Activated CD8-positive, alpha-beta T cell treated with anti-CD3 and anti-CD28 coated beads for 36 hours (primary cell): Measurements from ENCODE around the gene APBA1. TPM values are rescaled to one million over a fixed set of nuclear protein-coding genes. Genes with fewer than 3 reads are reported as not detected.

Source experiments
- ATAC-seq: fragments of 200-7000 bp; cut with Tn5 transposase; one replicate; pipeline ENCODE4 v1.10.0; 2021; ENCODE audit warnings: mild to moderate bottlenecking, moderate library complexity
- CTCF ChIA-PET: fragments of 350-600 bp; sonication (Branson Sonifier 250); formaldehyde crosslinking; loops from one replicate; lab custom pipeline; 2021; ENCODE audit warnings: antibody characterized with exemption; lab: Charles Lee
- POLR2A ChIA-PET: fragments of 350-600 bp; sonication (Branson Sonifier 250); formaldehyde crosslinking; loops from one replicate; lab custom pipeline; 2021; ENCODE audit warnings: antibody characterized with exemption; lab: Charles Lee
- DNase-seq: peaks from one replicate; pipeline ENCODE4 v3.0.0-alpha.2; 2020
- H3K27ac Mint-ChIP-seq: one replicate; pipeline ENCODE4 v1.8.0; 2021; ENCODE audit warnings: mild to moderate bottlenecking, mixed read lengths
- H3K27me3 Mint-ChIP-seq: one replicate; pipeline ENCODE4 v1.8.0; 2021; ENCODE audit warnings: mixed read lengths
- H3K36me3 Mint-ChIP-seq: one replicate; pipeline ENCODE4 v1.8.0; 2021; ENCODE audit warnings: low read depth, mixed read lengths
- H3K4me1 Mint-ChIP-seq: one replicate; pipeline ENCODE4 v1.8.0; 2021; ENCODE audit warnings: low read depth, mixed read lengths
- H3K4me3 Mint-ChIP-seq: one replicate; pipeline ENCODE4 v1.8.0; 2021; ENCODE audit warnings: mild to moderate bottlenecking, moderate library complexity, mixed read lengths
- H3K9me3 Mint-ChIP-seq: one replicate; pipeline ENCODE4 v1.8.0; 2021; ENCODE audit warnings: mixed read lengths
- intact Hi-C: fragments of 100-400 bp; cut with micrococcal nuclease; formaldehyde crosslinking; loops from one replicate; pipeline ENCODE4 v1.10.0; 2022
- total RNA-seq, 2 experiments: library from RNA; stranded (reverse); gene quantifications; one replicate each; pipeline ENCODE4 v1.2.3, GENCODE V29; 2021
- TF ChIP-seq, protein P1 (sequence below): fragments of 200-600 bp; IDR thresholded peaks from one replicate; pipeline ENCODE4 v1.8.0; 2022; ENCODE audit warnings: antibody characterized with exemption, mild to moderate bottlenecking

Gene APBA1
- total RNA-seq, 2 experiments from 2014 or later = 0.07 TPM; not detected in 1

GRCh38 chr9:69678843-69679538 is 6.8 kb upstream of the APBA1 start:
- H3K27ac Mint-ChIP-seq = no peak overlapping the region
- no peaks in the 10 kb centered on the region for H3K36me3 Mint-ChIP-seq
- peaks cover 7% of the 10 kb centered on the region for H3K4me1 Mint-ChIP-seq
- intact Hi-C loops = loop anchor here (10.0 kb wide), 1 partner anchor 76 kb away; no protein-coding TSS in a partner anchor
- TF ChIP-seq, protein P1, sequence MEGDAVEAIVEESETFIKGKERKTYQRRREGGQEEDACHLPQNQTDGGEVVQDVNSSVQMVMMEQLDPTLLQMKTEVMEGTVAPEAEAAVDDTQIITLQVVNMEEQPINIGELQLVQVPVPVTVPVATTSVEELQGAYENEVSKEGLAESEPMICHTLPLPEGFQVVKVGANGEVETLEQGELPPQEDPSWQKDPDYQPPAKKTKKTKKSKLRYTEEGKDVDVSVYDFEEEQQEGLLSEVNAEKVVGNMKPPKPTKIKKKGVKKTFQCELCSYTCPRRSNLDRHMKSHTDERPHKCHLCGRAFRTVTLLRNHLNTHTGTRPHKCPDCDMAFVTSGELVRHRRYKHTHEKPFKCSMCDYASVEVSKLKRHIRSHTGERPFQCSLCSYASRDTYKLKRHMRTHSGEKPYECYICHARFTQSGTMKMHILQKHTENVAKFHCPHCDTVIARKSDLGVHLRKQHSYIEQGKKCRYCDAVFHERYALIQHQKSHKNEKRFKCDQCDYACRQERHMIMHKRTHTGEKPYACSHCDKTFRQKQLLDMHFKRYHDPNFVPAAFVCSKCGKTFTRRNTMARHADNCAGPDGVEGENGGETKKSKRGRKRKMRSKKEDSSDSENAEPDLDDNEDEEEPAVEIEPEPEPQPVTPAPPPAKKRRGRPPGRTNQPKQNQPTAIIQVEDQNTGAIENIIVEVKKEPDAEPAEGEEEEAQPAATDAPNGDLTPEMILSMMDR = no peak
- ChIA-PET POLR2A (no interaction called here), CTCF (no interaction called here)
- DNase-seq (no peak), ATAC-seq (no peak)
- H3K27me3 Mint-ChIP-seq = peaks cover 16% of the 10 kb centered on the region
- H3K4me3 Mint-ChIP-seq = no peak overlapping the region
- H3K9me3 Mint-ChIP-seq = no peaks in the 10 kb centered on the region

DNA sequence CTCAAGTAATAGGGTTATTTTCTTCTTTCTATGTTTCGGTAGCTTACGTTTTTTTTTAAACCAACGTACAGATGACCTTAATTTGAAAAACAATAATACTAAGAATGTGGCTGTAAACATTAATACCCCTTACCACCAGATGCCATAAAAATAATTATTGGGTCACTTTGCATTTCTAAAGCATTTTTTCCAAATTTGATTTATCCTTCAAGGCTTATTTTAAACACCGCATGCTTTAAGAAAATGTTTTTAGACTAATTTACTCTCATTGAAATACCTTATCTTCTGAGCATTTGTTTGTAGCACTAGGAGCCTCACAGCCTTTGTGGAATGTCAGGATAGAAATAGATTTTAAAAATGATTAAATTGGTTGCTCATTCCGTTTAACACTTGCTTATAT is 5.8 kb upstream of the APBA1 start:
- POLR2A ChIA-PET = no interaction called here
- CTCF ChIA-PET = no interaction called here
- H3K36me3 Mint-ChIP-seq = no peaks in the 10 kb centered on the region
- TF ChIP-seq, protein P1 = no peak
- no peaks in the 10 kb centered on the region for H3K9me3 Mint-ChIP-seq
- no peak for ATAC-seq
- DNase-seq = no peak
- no peak overlapping the region for H3K4me3 Mint-ChIP-seq
- peaks cover 8% of the 10 kb centered on the region for H3K4me1 Mint-ChIP-seq
- H3K27me3 Mint-ChIP-seq = peaks cover 16% of the 10 kb centered on the region
- no peak overlapping the region for H3K27ac Mint-ChIP-seq
- intact Hi-C loops = loop anchor here (10.0 kb wide), 1 partner anchor 77 kb away; no protein-coding TSS in a partner anchor

DNA sequence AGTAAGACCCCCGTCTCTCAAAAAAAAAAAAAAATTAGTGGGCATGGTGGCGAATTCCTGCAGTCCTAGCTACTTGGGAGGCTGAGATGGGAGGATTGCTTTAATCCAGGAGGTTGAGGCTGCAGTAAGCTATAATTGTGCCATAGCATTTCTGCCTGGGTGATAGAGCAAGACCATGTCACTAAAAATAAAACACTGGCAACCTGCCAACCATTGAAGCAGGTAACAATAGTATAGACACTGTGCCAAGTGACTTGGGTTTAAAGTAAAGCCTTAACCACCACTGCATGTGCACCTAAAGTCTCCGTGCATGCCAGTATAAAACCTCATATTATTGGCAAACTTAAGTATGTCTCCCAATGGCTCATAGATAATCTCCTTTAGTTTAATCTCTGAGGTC is 3.4 kb upstream of the APBA1 start:
- H3K4me1 Mint-ChIP-seq = peaks cover 9% of the 10 kb centered on the region
- no peaks in the 10 kb centered on the region for H3K36me3 Mint-ChIP-seq
- H3K27ac Mint-ChIP-seq = no peak overlapping the region
- H3K27me3 Mint-ChIP-seq = peaks cover 28% of the 10 kb centered on the region
- H3K4me3 Mint-ChIP-seq = no peak overlapping the region
- no peaks in the 10 kb centered on the region for H3K9me3 Mint-ChIP-seq
- CTCF ChIA-PET = interaction anchor here (1.6 kb wide), 1 partner anchor 435 kb away, joined by 3 read pairs; no protein-coding TSS in a partner anchor
- ATAC-seq (no peak), DNase-seq (no peak)
- intact Hi-C loops = loop anchor here (10.0 kb wide), 1 partner anchor 79 kb away; no protein-coding TSS in a partner anchor
- TF ChIP-seq, protein P1 = no peak
- POLR2A ChIA-PET = no interaction called here

- peaks cover 9% of the 10 kb centered on the region for H3K4me1 Mint-ChIP-seq
- no peak overlapping the region for H3K4me3 Mint-ChIP-seq
- intact Hi-C loops = loop anchor here (10.0 kb wide), 1 partner anchor 80 kb away; no protein-coding TSS in a partner anchor
- H3K27ac Mint-ChIP-seq = no peak overlapping the region
- ATAC-seq = no peak
- ChIA-PET CTCF (no interaction called here), POLR2A (no interaction called here)
- peaks cover 32% of the 10 kb centered on the region for H3K27me3 Mint-ChIP-seq
- no peaks in the 10 kb centered on the region for H3K9me3 Mint-ChIP-seq
- no peaks in the 10 kb centered on the region for H3K36me3 Mint-ChIP-seq
- TF ChIP-seq, protein P1 = no peak
- DNase-seq = no peak
Observed at GRCh38 chr9:69674716-69675438, 2.7 kb upstream of the APBA1 start.
